ENCODE data around the gene PLA2G4E.

PLA2G4E gene

DNA sequence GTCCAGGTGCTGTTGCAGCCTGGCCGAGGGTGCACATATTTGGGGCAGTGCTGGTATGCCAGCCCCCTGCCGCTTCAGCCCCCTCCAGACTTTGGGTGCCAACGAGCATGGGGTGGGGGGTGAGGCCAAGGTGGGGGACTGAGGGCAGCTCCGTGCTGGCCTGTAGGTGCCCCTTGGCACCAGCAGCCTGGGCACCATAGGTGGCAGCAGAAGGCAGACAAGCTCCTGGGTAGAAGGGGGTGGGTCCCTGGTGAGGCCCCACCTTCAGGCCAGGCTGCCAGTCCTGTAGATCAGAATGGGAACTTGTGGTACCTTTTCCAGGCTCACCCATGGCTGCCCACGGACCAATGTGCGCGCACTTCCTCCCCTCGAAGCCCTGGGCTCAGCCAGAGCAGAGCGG is 16.1 kb upstream of the PLA2G4E start:
- Histone ChIP-seq H3K36me3 (ENCODE audit: control insufficient read depth in 5 of 5, insufficient read depth in 5 of 5, low read length in 5 of 5) (no peaks in the 10 kb centered on the region), H3K27ac (ENCODE audit: low read depth, low read length) (no peak overlapping the region), H3K4me1 (ENCODE audit: control insufficient read depth in 5 of 5, insufficient read depth in 5 of 5, low read length in 5 of 5) (no peaks in the 10 kb centered on the region), H3K9ac (ENCODE audit: low read length in 5 of 5) (no peak overlapping the region), H3K4me3 (ENCODE audit: low read depth in 1 of 5, low read length in 5 of 5) (no peak overlapping the region), H3K27me3 (ENCODE audit: control insufficient read depth in 5 of 5, insufficient read depth in 4 of 5, low read length in 5 of 5) (no peaks in the 10 kb centered on the region), H3K9me3 (ENCODE audit: control insufficient read depth in 5 of 5, low read length in 5 of 5) (no peaks in the 10 kb centered on the region)

- no peak overlapping the region for H3K27ac ChIP-seq (ENCODE audit: low read depth, low read length)
- no peak overlapping the region for H3K9ac ChIP-seq (ENCODE audit: low read length in 5 of 5)
- H3K36me3 ChIP-seq (ENCODE audit: control insufficient read depth in 5 of 5, insufficient read depth in 5 of 5, low read length in 5 of 5), result no peaks in the 10 kb centered on the region
- no peaks in the 10 kb centered on the region for H3K4me1 ChIP-seq (ENCODE audit: control insufficient read depth in 5 of 5, insufficient read depth in 5 of 5, low read length in 5 of 5)
- no peak overlapping the region for H3K4me3 ChIP-seq (ENCODE audit: low read depth in 1 of 5, low read length in 5 of 5)
- H3K9me3 ChIP-seq (ENCODE audit: control insufficient read depth in 5 of 5, low read length in 5 of 5), result no peaks in the 10 kb centered on the region
- H3K27me3 ChIP-seq (ENCODE audit: control insufficient read depth in 5 of 5, insufficient read depth in 4 of 5, low read length in 5 of 5), result peaks cover 0 to 3% (median 0%) of the 10 kb centered on the region in 5 donors
Measured at GRCh38 chr15:42036112-42036905, 15.5 kb upstream of the PLA2G4E start.

- H3K4me1 ChIP-seq (ENCODE audit: control insufficient read depth in 5 of 5, insufficient read depth in 5 of 5, low read length in 5 of 5), result no peaks in the 10 kb centered on the region
- H3K27me3 ChIP-seq (ENCODE audit: control insufficient read depth in 5 of 5, insufficient read depth in 4 of 5, low read length in 5 of 5), result peaks cover 0 to 4% (median 0%) of the 10 kb centered on the region in 5 donors
- H3K36me3 ChIP-seq (ENCODE audit: control insufficient read depth in 5 of 5, insufficient read depth in 5 of 5, low read length in 5 of 5), result no peaks in the 10 kb centered on the region
- H3K9me3 ChIP-seq (ENCODE audit: control insufficient read depth in 5 of 5, low read length in 5 of 5), result no peaks in the 10 kb centered on the region
- H3K27ac ChIP-seq (ENCODE audit: low read depth, low read length), result no peak overlapping the region
- H3K4me3 ChIP-seq (ENCODE audit: low read depth in 1 of 5, low read length in 5 of 5), result no peak overlapping the region
- H3K9ac ChIP-seq (ENCODE audit: low read length in 5 of 5), result no peak overlapping the region
Measured at GRCh38 chr15:42035435-42035761, 14.6 kb upstream of the PLA2G4E start.

DNA sequence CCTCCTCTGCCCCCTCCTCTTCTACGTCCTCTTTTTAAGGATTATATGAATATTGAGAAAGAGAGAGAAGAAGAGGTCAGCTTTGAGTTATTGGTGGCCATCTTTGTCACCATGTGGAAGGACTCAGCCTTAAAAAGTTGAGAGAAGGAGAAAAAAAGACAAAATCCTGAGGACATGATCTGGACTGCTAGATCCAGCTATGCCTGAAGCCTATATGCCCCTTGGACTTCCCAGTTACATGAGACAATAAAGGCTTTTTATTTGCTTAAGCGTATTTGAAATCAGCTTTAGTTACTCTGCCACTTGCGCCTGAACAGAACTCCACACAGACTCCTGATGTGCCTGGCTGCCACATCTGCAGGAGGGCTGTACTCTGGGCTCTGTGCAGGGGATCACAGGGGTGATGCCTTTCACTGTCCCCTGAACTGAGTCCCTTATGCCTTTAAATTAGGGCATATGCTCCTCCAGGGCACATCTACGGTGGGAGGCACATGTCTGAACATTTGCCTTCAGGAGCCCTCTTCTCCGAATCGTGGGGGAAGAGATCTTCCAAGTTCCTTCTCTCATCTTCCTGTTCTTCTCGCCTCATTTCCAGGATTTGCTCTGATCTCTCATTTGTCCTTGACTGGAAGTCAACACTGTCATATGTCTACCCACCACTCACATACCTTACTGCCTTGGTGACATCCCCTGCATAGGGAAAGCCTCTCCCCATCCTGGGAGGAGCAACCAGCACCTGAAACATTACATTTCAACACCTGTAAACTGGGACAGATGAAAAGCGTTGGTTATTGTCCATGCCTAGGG is 14.0 kb upstream of the PLA2G4E start:
- Histone ChIP-seq H3K4me3 (ENCODE audit: low read depth in 1 of 5, low read length in 5 of 5) (no peak overlapping the region), H3K9me3 (ENCODE audit: control insufficient read depth in 5 of 5, low read length in 5 of 5) (no peaks in the 10 kb centered on the region), H3K36me3 (ENCODE audit: control insufficient read depth in 5 of 5, insufficient read depth in 5 of 5, low read length in 5 of 5) (no peaks in the 10 kb centered on the region), H3K27ac (ENCODE audit: low read depth, low read length) (no peak overlapping the region), H3K9ac (ENCODE audit: low read length in 5 of 5) (no peak overlapping the region), H3K27me3 (ENCODE audit: control insufficient read depth in 5 of 5, insufficient read depth in 4 of 5, low read length in 5 of 5) (peaks cover 0 to 4% (median 0%) of the 10 kb centered on the region in 5 donors), H3K4me1 (ENCODE audit: control insufficient read depth in 5 of 5, insufficient read depth in 5 of 5, low read length in 5 of 5) (no peaks in the 10 kb centered on the region)

- Histone ChIP-seq H3K27me3 (ENCODE audit: control insufficient read depth in 5 of 5, insufficient read depth in 4 of 5, low read length in 5 of 5) (peaks cover 0 to 4% (median 0%) of the 10 kb centered on the region in 5 donors), H3K9ac (ENCODE audit: low read length in 5 of 5) (no peak overlapping the region), H3K27ac (ENCODE audit: low read depth, low read length) (no peak overlapping the region)
Measured at GRCh38 chr15:42033214-42033873, 12.5 kb upstream of the PLA2G4E start.

GRCh38 chr15:42032376-42033213 is 11.8 kb upstream of the PLA2G4E start:
- no peak overlapping the region for H3K9ac ChIP-seq (ENCODE audit: low read length in 5 of 5)
- H3K9me3 ChIP-seq (ENCODE audit: control insufficient read depth in 5 of 5, low read length in 5 of 5), result no peaks in the 10 kb centered on the region
- no peak overlapping the region for H3K4me3 ChIP-seq (ENCODE audit: low read depth in 1 of 5, low read length in 5 of 5)

More at GRCh38 chr15:42033214-42033873, 12.5 kb upstream of the PLA2G4E start:
- no peaks in the 10 kb centered on the region for H3K9me3 ChIP-seq (ENCODE audit: control insufficient read depth in 5 of 5, low read length in 5 of 5)
- no peaks in the 10 kb centered on the region for H3K36me3 ChIP-seq (ENCODE audit: control insufficient read depth in 5 of 5, insufficient read depth in 5 of 5, low read length in 5 of 5)
- H3K4me1 ChIP-seq (ENCODE audit: control insufficient read depth in 5 of 5, insufficient read depth in 5 of 5, low read length in 5 of 5), result no peaks in the 10 kb centered on the region
- H3K4me3 ChIP-seq (ENCODE audit: low read depth in 1 of 5, low read length in 5 of 5), result no peak overlapping the region

DNA sequence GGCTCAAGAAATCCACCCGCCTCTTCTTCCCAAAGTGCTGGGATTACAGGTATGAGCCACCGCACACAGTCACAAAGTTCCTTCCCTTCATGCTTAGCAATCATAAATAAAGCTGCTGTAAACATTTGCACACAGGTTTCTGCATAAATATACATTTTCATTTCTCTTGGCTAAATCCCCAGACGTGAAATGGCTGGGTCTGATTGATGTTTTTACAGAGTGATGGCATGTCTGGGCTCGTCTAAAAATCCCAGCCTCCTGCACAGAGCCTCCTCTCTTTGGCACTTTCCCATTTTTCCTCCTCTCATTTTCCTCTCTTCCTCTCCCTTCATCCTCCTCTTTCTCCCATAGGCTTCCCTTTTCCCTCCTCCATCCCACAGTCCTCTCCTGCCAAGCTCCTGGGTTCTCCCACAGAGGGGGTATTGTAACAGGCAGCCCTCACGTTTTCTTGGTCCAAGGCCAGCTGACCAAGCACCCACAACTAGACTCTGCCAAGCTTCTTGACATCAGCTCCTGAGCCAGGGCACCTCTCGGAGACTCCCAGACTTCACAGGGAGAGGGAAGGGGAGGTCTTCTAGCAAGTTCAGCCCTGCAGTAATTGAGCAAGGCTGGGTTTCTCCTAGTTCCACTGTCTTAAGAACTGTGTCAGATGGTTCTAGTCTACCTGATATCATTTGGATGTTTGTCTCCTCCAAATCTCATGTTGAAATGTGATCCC is 10.5 kb upstream of the PLA2G4E start:
- no peaks in the 10 kb centered on the region for H3K9me3 ChIP-seq (ENCODE audit: control insufficient read depth in 5 of 5, low read length in 5 of 5)
- H3K36me3 ChIP-seq (ENCODE audit: control insufficient read depth in 5 of 5, insufficient read depth in 5 of 5, low read length in 5 of 5), result no peaks in the 10 kb centered on the region
- no peaks in the 10 kb centered on the region for H3K4me1 ChIP-seq (ENCODE audit: control insufficient read depth in 5 of 5, insufficient read depth in 5 of 5, low read length in 5 of 5)
- H3K9ac ChIP-seq (ENCODE audit: low read length in 5 of 5), result no peak overlapping the region
- H3K27me3 ChIP-seq (ENCODE audit: control insufficient read depth in 5 of 5, insufficient read depth in 4 of 5, low read length in 5 of 5), result peaks cover 0 to 4% (median 0%) of the 10 kb centered on the region in 5 donors
- no peak overlapping the region for H3K27ac ChIP-seq (ENCODE audit: low read depth, low read length)
- H3K4me3 ChIP-seq (ENCODE audit: low read depth in 1 of 5, low read length in 5 of 5), result no peak overlapping the region

More at GRCh38 chr15:42032376-42033213, 11.8 kb upstream of the PLA2G4E start:
- no peaks in the 10 kb centered on the region for H3K36me3 ChIP-seq (ENCODE audit: control insufficient read depth in 5 of 5, insufficient read depth in 5 of 5, low read length in 5 of 5)
- no peaks in the 10 kb centered on the region for H3K4me1 ChIP-seq (ENCODE audit: control insufficient read depth in 5 of 5, insufficient read depth in 5 of 5, low read length in 5 of 5)
- no peak overlapping the region for H3K27ac ChIP-seq (ENCODE audit: low read depth, low read length)
- peaks cover 0 to 4% (median 0%) of the 10 kb centered on the region in 5 donors for H3K27me3 ChIP-seq (ENCODE audit: control insufficient read depth in 5 of 5, insufficient read depth in 4 of 5, low read length in 5 of 5)

DNA sequence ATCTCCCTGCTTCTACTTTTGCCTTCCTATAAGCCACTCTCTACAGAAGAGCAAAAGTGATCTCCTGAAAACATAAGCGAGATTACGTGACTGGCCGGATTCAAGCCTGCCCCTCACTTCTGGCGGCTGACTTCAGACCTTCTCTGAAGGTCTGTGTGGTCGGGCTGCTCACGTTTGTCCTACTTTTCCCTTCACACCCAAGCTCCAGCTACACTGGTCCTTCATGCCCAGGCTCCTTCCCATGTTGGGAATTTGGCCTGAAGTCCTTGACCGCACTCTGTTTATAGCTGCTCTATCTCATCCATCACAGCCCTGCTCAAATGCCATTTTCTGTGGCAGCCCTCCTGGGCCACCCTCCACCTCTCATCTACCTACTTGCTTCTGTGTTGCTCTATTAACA is 6.7 kb upstream of the PLA2G4E start:
- no peak overlapping the region for H3K9ac ChIP-seq (ENCODE audit: low read length in 5 of 5)
- H3K4me1 ChIP-seq (ENCODE audit: control insufficient read depth in 5 of 5, insufficient read depth in 5 of 5, low read length in 5 of 5), result no peaks in the 10 kb centered on the region

GRCh38 chr15:42024303-42024702 is 3.5 kb upstream of the PLA2G4E start:
- H3K27ac ChIP-seq (ENCODE audit: low read depth, low read length), result no peak overlapping the region
- H3K36me3 ChIP-seq (ENCODE audit: control insufficient read depth in 5 of 5, insufficient read depth in 5 of 5, low read length in 5 of 5), result no peaks in the 10 kb centered on the region
- no peaks in the 10 kb centered on the region for H3K27me3 ChIP-seq (ENCODE audit: control insufficient read depth in 5 of 5, insufficient read depth in 4 of 5, low read length in 5 of 5)
- peaks cover 0 to 3% (median 0%) of the 10 kb centered on the region in 5 donors for H3K9me3 ChIP-seq (ENCODE audit: control insufficient read depth in 5 of 5, low read length in 5 of 5)
- H3K4me3 ChIP-seq (ENCODE audit: low read depth in 1 of 5, low read length in 5 of 5), result no peak overlapping the region
- H3K4me1 ChIP-seq (ENCODE audit: control insufficient read depth in 5 of 5, insufficient read depth in 5 of 5, low read length in 5 of 5), result no peaks in the 10 kb centered on the region
- no peak overlapping the region for H3K9ac ChIP-seq (ENCODE audit: low read length in 5 of 5)

More for the DNA sequence above, 6.7 kb upstream of the PLA2G4E start:
- H3K27ac ChIP-seq (ENCODE audit: low read depth, low read length), result no peak overlapping the region
- H3K36me3 ChIP-seq (ENCODE audit: control insufficient read depth in 5 of 5, insufficient read depth in 5 of 5, low read length in 5 of 5), result no peaks in the 10 kb centered on the region
- H3K27me3 ChIP-seq (ENCODE audit: control insufficient read depth in 5 of 5, insufficient read depth in 4 of 5, low read length in 5 of 5), result peaks cover 0 to 4% (median 0%) of the 10 kb centered on the region in 5 donors
- no peak overlapping the region for H3K4me3 ChIP-seq (ENCODE audit: low read depth in 1 of 5, low read length in 5 of 5)
- H3K9me3 ChIP-seq (ENCODE audit: control insufficient read depth in 5 of 5, low read length in 5 of 5), result peaks cover 0 to 1% (median 0%) of the 10 kb centered on the region in 5 donors

Measured in subcutaneous abdominal adipose tissue (tissue), 5 donors.